Keratinocyte (primary cell): ENCODE results near the gene ATXN10. TPM values are rescaled to one million over a fixed set of nuclear protein-coding genes. Genes with fewer than 3 reads are reported as not detected.

Experiments used
- DNase-seq: peaks from one replicate; pipeline ENCODE4 v3.0.0-alpha.2; 2011; ENCODE audit warnings: low read depth, missing footprints, low spot score
- FAIRE-seq: peaks from 2 replicates; lab custom pipeline; 2011; peaks lifted over from hg19 to GRCh38; lab: Jason Lieb, UNC
- H2AFZ ChIP-seq: 2 replicates; pipeline ENCODE4 v1.6.0; 2012; ENCODE audit warnings: low read length, control low read depth, inconsistent platforms; ENCODE audit not compliant: control insufficient read depth
- H3K27ac ChIP-seq: 2 replicates; pipeline ENCODE4 v1.5.1; 2011; ENCODE audit warnings: low read length; ENCODE audit not compliant: control insufficient read depth, insufficient read depth
- H3K27me3 ChIP-seq: 3 replicates; pipeline ENCODE4 v1.6.0; 2011; ENCODE audit warnings: low read length; ENCODE audit not compliant: control insufficient read depth, insufficient read depth; ENCODE audit errors: extremely low read depth
- H3K36me3 ChIP-seq, 2 experiments: 2 replicates in 1 of 2; 3 replicates in 1 of 2; pipeline ENCODE4 v1.5.1; 2011; ENCODE audit warnings: low read length in 2 of 2, mild to moderate bottlenecking in 1 of 2; ENCODE audit not compliant: control insufficient read depth in 2 of 2, insufficient read depth in 2 of 2; ENCODE audit errors: extremely low read depth in 1 of 2
- H3K4me1 ChIP-seq: 3 replicates; pipeline ENCODE4 v1.5.1; 2011; ENCODE audit warnings: low read length; ENCODE audit not compliant: control insufficient read depth, insufficient read depth; ENCODE audit errors: extremely low read depth
- H3K4me2 ChIP-seq: 3 replicates; pipeline ENCODE4 v1.6.0; 2011; ENCODE audit warnings: low read depth, low read length; ENCODE audit not compliant: control insufficient read depth, insufficient read depth; ENCODE audit errors: extremely low read depth
- H3K4me3 ChIP-seq, 3 experiments: fragments of 200-600 bp in 1 of 3; sonication (generic) in 1 of 3; 2 replicates in 2 of 3; 3 replicates in 1 of 3; pipeline ENCODE4 v1.5.1; 2011 to 2016; ENCODE audit warnings: low read length in 3 of 3, mild to moderate bottlenecking in 3 of 3, control low read depth in 2 of 3, inconsistent platforms in 1 of 3, low read depth in 1 of 3, mixed read lengths in 1 of 3, mixed run types in 1 of 3, moderate library complexity in 1 of 3; ENCODE audit not compliant: control insufficient read depth in 2 of 3, insufficient read depth in 2 of 3; ENCODE audit errors: extremely low read depth in 1 of 3
- H3K79me2 ChIP-seq: 2 replicates; pipeline ENCODE4 v1.6.0; 2012; ENCODE audit warnings: low read length; ENCODE audit not compliant: control insufficient read depth, insufficient read depth
- H3K9ac ChIP-seq: 3 replicates; pipeline ENCODE4 v1.6.0; 2011; ENCODE audit warnings: low read length; ENCODE audit not compliant: control insufficient read depth, insufficient read depth; ENCODE audit errors: extremely low read depth
- H3K9me1 ChIP-seq: 3 replicates; pipeline ENCODE4 v1.6.0; 2011; ENCODE audit warnings: low read length; ENCODE audit not compliant: control insufficient read depth, insufficient read depth; ENCODE audit errors: extremely low read depth
- H3K9me3 ChIP-seq: 2 replicates; pipeline ENCODE4 v1.5.1; 2012; ENCODE audit warnings: low read depth, low read length; ENCODE audit not compliant: control insufficient read depth
- H4K20me1 ChIP-seq: 3 replicates; pipeline ENCODE4 v1.6.0; 2011; ENCODE audit warnings: low read length; ENCODE audit not compliant: control insufficient read depth, insufficient read depth; ENCODE audit errors: extremely low read depth
- CTCF ChIP-seq, 3 experiments: IDR thresholded peaks in 1 of 3; conservative IDR thresholded peaks in 1 of 3; optimal IDR thresholded peaks in 1 of 3; 2 replicates in 2 of 3; 3 replicates in 1 of 3; pipeline versions ENCODE3 to v1.5.1; 2011; ENCODE audit warnings: low read length in 3 of 3, mild to moderate bottlenecking in 3 of 3, moderate library complexity in 2 of 3, control low read depth in 1 of 3, inconsistent platforms in 1 of 3; ENCODE audit not compliant: insufficient read depth in 2 of 3; ENCODE audit errors: extremely low read depth in 1 of 3
- EZH2 ChIP-seq: IDR thresholded peaks from one replicate; pipeline ENCODE4 v1.6.1; 2012; ENCODE audit warnings: inconsistent platforms, mild to moderate bottlenecking, low read length, moderate library complexity
- dilution Hi-C: fragments of 300-500 bp; cut with MboI; formaldehyde crosslinking; loops from one replicate; pipeline ENCODE4 v1.7.0; 2020; ENCODE audit warnings: low sequenced_read_pairs; ENCODE audit not compliant: extremely low pct_ligation_motif_present
- polyA plus RNA-seq, 5 experiments: library from polyadenylated mRNA; depleted of rRNA in 3 of 5; stranded (reverse) in 3 of 5; stranded (forward) in 1 of 5; unstranded in 1 of 5; fragments of >200 nt; gene quantifications; 1 replicate in 1 of 5; 2 replicates in 3 of 5; 3 replicates in 1 of 5; pipeline versions ENCODE4 v1.2.1 to v1.2.3, GENCODE V29; 2011 to 2012; ENCODE audit warnings: missing spikeins in 2 of 5, low read depth in 1 of 5, low replicate concordance in 1 of 5

The ATXN10 gene
- polyA plus RNA-seq, 1 donor (not counting 4 experiments of a cell fraction or from before 2014, with no cell fraction given) = 276 TPM

- no peak for TF ChIP-seq CTCF (optimal IDR thresholded peaks at IDR 0.05 in 1 of 3, IDR thresholded peaks at IDR 0.05 in 1 of 3, conservative IDR thresholded peaks at IDR 0.05 in 1 of 3; ENCODE audit: extremely low read depth in 1 of 3, insufficient read depth in 2 of 3, low read length in 3 of 3)
- TF ChIP-seq EZH2 = no peak
Measured at GRCh38 chr22:45869340-45869847, 197.8 kb downstream of the ATXN10 start.

GRCh38 chr22:45870011-45870410 is 198.4 kb downstream of the ATXN10 start:
- H3K79me2 ChIP-seq = no peaks in the 10 kb centered on the region
- H3K27me3 ChIP-seq = peaks cover 56% of the 10 kb centered on the region
- no peaks in the 10 kb centered on the region for H4K20me1 ChIP-seq
- H3K9me1 ChIP-seq = no peaks in the 10 kb centered on the region
- H3K9ac ChIP-seq = no peak overlapping the region
- DNase-seq (no peak), FAIRE-seq (no peak)
- H3K9me3 ChIP-seq = no peaks in the 10 kb centered on the region
- no peak overlapping the region for H2AFZ ChIP-seq
- TF ChIP-seq EZH2 (no peak), CTCF (optimal IDR thresholded peaks at IDR 0.05 in 1 of 3, IDR thresholded peaks at IDR 0.05 in 1 of 3, conservative IDR thresholded peaks at IDR 0.05 in 1 of 3; ENCODE audit: extremely low read depth in 1 of 3, insufficient read depth in 2 of 3, low read length in 3 of 3) (no peak)
- dilution Hi-C loops = no loop called here
- no peaks in the 10 kb centered on the region for H3K36me3 ChIP-seq
- H3K27ac ChIP-seq = no peak overlapping the region
- H3K4me2 ChIP-seq = no peak overlapping the region
- H3K4me1 ChIP-seq = peaks cover 22% of the 10 kb centered on the region
- no peak overlapping the region for H3K4me3 ChIP-seq

More at GRCh38 chr22:45869340-45869847, 197.8 kb downstream of the ATXN10 start:
- Histone ChIP-seq H3K4me1 (peaks cover 29% of the 10 kb centered on the region), H2AFZ (no peak overlapping the region), H3K79me2 (no peaks in the 10 kb centered on the region), H3K9me3 (no peaks in the 10 kb centered on the region), H3K9ac (no peak overlapping the region), H3K27me3 (peaks cover 57% of the 10 kb centered on the region), H3K27ac (no peak overlapping the region), H3K4me2 (no peak overlapping the region), H4K20me1 (no peaks in the 10 kb centered on the region), H3K9me1 (no peaks in the 10 kb centered on the region), H3K4me3 (no peak overlapping the region), H3K36me3 (no peaks in the 10 kb centered on the region)
- DNase-seq (no peak), FAIRE-seq (no peak)
- dilution Hi-C loops = no loop called here
